ENCODE results near the gene CDH4. TPM values are rescaled to one million over a fixed set of nuclear protein-coding genes. Genes with fewer than 3 reads are reported as not detected.

Gene CDH4
- total and polyA plus RNA-seq, 2 of the 8 experiments (the other 6 are each of a cell fraction or from before 2014, with no cell fraction given): 4.3 to 7.9 TPM

- Histone ChIP-seq H4K20me1 (replicated peaks in 1 of 2; ENCODE audit: control insufficient read depth in 1 of 2, insufficient read depth in 2 of 2, low read length in 2 of 2) (no peaks in the 10 kb centered on the region), H2AFZ (ENCODE audit: low read length) (no peak overlapping the region), H3K56ac (replicated peaks; ENCODE audit: insufficient read length, low read depth, low read length) (no peak overlapping the region), H2BK5ac (ENCODE audit: low read depth, low read length) (no peak overlapping the region), H3K14ac (ENCODE audit: insufficient read length) (no peak overlapping the region), H3K4me3 (ENCODE audit: extremely low read depth in 1 of 4, insufficient read depth in 2 of 4, low read depth in 3 of 4, low read length in 4 of 4) (no peak overlapping the region), H2AK5ac (ENCODE audit: low read depth, low read length) (no peak overlapping the region), H2BK20ac (ENCODE audit: low read length) (no peak overlapping the region), H3K79me2 (ENCODE audit: control insufficient read depth in 1 of 2, insufficient read depth in 2 of 2, low read length in 2 of 2) (no peaks in the 10 kb centered on the region), H3K18ac (ENCODE audit: extremely low read depth, low read length) (no peak overlapping the region), H3K79me1 (ENCODE audit: low read depth, low read length) (no peaks in the 10 kb centered on the region), H3K27me3 (replicated peaks in 1 of 4; ENCODE audit: control insufficient read depth in 3 of 4, extremely low read depth in 1 of 4, insufficient read depth in 3 of 4, low read length in 3 of 4) (no peaks in the 10 kb centered on the region), H3K4me2 (ENCODE audit: insufficient read depth in 1 of 2, low read depth in 2 of 2, low read length in 2 of 2) (no peak overlapping the region), H2BK12ac (ENCODE audit: low read depth, low read length) (no peak overlapping the region), H2BK15ac (ENCODE audit: low read length) (0 out of 2 replicates have a peak overlapping the region, but pooled peaks have one; percentile 31), H4K8ac (ENCODE audit: extremely low read depth, insufficient read depth, low read length) (peak overlapping the region; percentile 41), H4K5ac (ENCODE audit: insufficient read length, low read depth, low read length) (no peak overlapping the region), H2BK120ac (replicated peaks; ENCODE audit: low read depth, low read length) (no peak overlapping the region), H3K23me2 (ENCODE audit: low read depth, low read length) (no peaks in the 10 kb centered on the region), H3K27ac (ENCODE audit: low read depth, low read length) (no peak overlapping the region), H3K23ac (ENCODE audit: insufficient read length) (no peak overlapping the region), H3K9ac (replicated peaks in 1 of 4; ENCODE audit: extremely low read depth in 1 of 4, low read depth in 3 of 4, low read length in 3 of 4) (no peak overlapping the region), H4K91ac (replicated peaks; ENCODE audit: insufficient read length, low read length) (no peak overlapping the region), H3K9me3 (ENCODE audit: insufficient read depth in 2 of 2, low read depth in 1 of 2, low read length in 1 of 2) (no peaks in the 10 kb centered on the region), H3K4me1 (replicated peaks in 1 of 4; ENCODE audit: control insufficient read depth in 3 of 4, insufficient read depth in 4 of 4, low read length in 3 of 4) (peaks cover 0 to 27% (median 10%) of the 10 kb centered on the region in 4 experiments; a peak in 5 of 7 replicates), H3K4ac (replicated peaks; ENCODE audit: insufficient read length, low read depth, low read length) (no peak overlapping the region), H3K36me3 (ENCODE audit: control insufficient read depth in 2 of 4, insufficient read depth in 4 of 4, low read length in 3 of 4) (no peaks in the 10 kb centered on the region)
- ChIA-PET POLR2A (ENCODE audit: partially characterized antibody) (interaction anchor here (1.3 kb wide), 1 partner anchor 12 kb away, joined by 5 read pairs; no protein-coding TSS in a partner anchor), CTCF (ENCODE audit: partially characterized antibody) (interaction anchor here (1.0 to 1.3 kb wide), 2 partner anchors 12 to 30 kb away, joined by 3 to 5 read pairs; no protein-coding TSS in a partner anchor)
- FAIRE-seq (no peak), DNase-seq (ENCODE audit: low read depth in 1 of 2, low spot score in 2 of 2) (peak in 1 of 2 experiments; percentile 44)
- WGBS, 2 experiments (ENCODE audit: extremely low coverage in 1 of 2, insufficient coverage in 1 of 2, insufficient read length in 1 of 2, insufficient replicate concordance in 2 of 2, low coverage in 1 of 2, low lambda C conversion rate in 2 of 2, missing lambda C conversion rate in 1 of 2): 79% methylated on average over 24 of the region's 31 CpGs; no CpG with 5 or more reads in 1 of the 2 experiments
- TF ChIP-seq SP4 (IDR thresholded peaks at IDR 0.05; ENCODE audit: low read length) (no peak), BCL11A (IDR thresholded peaks at IDR 0.05; ENCODE audit: low read depth in 2 of 2, low read length in 2 of 2) (no peak), SIX5 (IDR thresholded peaks at IDR 0.05; ENCODE audit: low read depth, low read length) (no peak), EGR1 (IDR thresholded peaks at IDR 0.05; ENCODE audit: borderline replicate concordance, low read depth, low read length) (no peak), BRCA1 (IDR thresholded peaks at IDR 0.05; ENCODE audit: low read depth, low read length) (no peak), FOSL1 (IDR thresholded peaks at IDR 0.05; ENCODE audit: insufficient read depth, low read depth, low read length) (no peak), CTCF (IDR thresholded peaks at IDR 0.05; ENCODE audit: control extremely low read depth in 1 of 3, insufficient read depth in 1 of 3, low read depth in 1 of 3, low read length in 3 of 3) (no peak), JUN (IDR thresholded peaks at IDR 0.05; ENCODE audit: low read depth, low read length) (no peak), ZNF274 (IDR thresholded peaks at IDR 0.05; ENCODE audit: borderline replicate concordance, extremely low read depth, low read length) (no peak)
These were observed 686.1 kb downstream of the CDH4 start for GRCh38 chr20:61937963-61938838.

Data from H1 (cell line).